Ishikawa (cell line): Measurements from ENCODE around the gene GUCA2B.

Source experiments
- CEBPB ChIP-seq: IDR thresholded peaks from 2 replicates; pipeline ENCODE4 v1.6.1; 2012
- CREB1 ChIP-seq: IDR thresholded peaks from 2 replicates; pipeline ENCODE4 v1.6.1; 2012; ENCODE audit warnings: low read depth
- EGR1 ChIP-seq: IDR thresholded peaks from 2 replicates; pipeline ENCODE4 v1.6.1; 2012
- EP300 ChIP-seq: IDR thresholded peaks from 2 replicates; pipeline ENCODE4 v1.6.1; 2012; ENCODE audit warnings: borderline replicate concordance
- FOXM1 ChIP-seq: IDR thresholded peaks from 2 replicates; pipeline ENCODE4 v1.6.1; 2012; ENCODE audit warnings: low read depth, borderline replicate concordance
- MAX ChIP-seq: IDR thresholded peaks from 2 replicates; pipeline ENCODE4 v1.6.1; 2012
- NFIC ChIP-seq: IDR thresholded peaks from 2 replicates; pipeline ENCODE4 v1.6.1; 2012
- RAD21 ChIP-seq: IDR thresholded peaks from 2 replicates; pipeline ENCODE4 v1.6.1; 2012; ENCODE audit warnings: low read depth
- REST ChIP-seq: IDR thresholded peaks from 2 replicates; pipeline ENCODE4 v1.6.1; 2012; ENCODE audit warnings: low read depth, mild to moderate bottlenecking
- TAF1 ChIP-seq: IDR thresholded peaks from 2 replicates; pipeline ENCODE4 v1.6.1; 2012; ENCODE audit warnings: low read depth, mild to moderate bottlenecking
- TCF12 ChIP-seq: IDR thresholded peaks from 2 replicates; pipeline ENCODE4 v1.6.1; 2012; ENCODE audit warnings: low read depth
- TEAD4 ChIP-seq: IDR thresholded peaks from 2 replicates; pipeline ENCODE4 v1.6.1; 2012
- USF1 ChIP-seq: IDR thresholded peaks from 2 replicates; pipeline ENCODE4 v1.6.1; 2012
- YY1 ChIP-seq: IDR thresholded peaks from 2 replicates; pipeline ENCODE4 v1.6.1; 2012; ENCODE audit warnings: low read depth
- ZBTB7A ChIP-seq: IDR thresholded peaks from 2 replicates; pipeline ENCODE4 v1.6.1; 2012; ENCODE audit warnings: low read depth

The GUCA2B gene

GRCh38 chr1:42117214-42117613, 36.0 kb upstream of the GUCA2B start:
- TF ChIP-seq CEBPB (no peak), FOXM1 (no peak), TAF1 (no peak)

GRCh38 chr1:42118125-42118524, 35.1 kb upstream of the GUCA2B start:
- TF ChIP-seq TCF12, result no peak

GRCh38 chr1:42122408-42122807, 30.8 kb upstream of the GUCA2B start:
- no peak for TF ChIP-seq NFIC
- no peak for TF ChIP-seq CEBPB
- no peak for TF ChIP-seq CREB1
- no peak for TF ChIP-seq ZBTB7A
- TF ChIP-seq REST, result no peak
- TF ChIP-seq RAD21, result no peak
- no peak for TF ChIP-seq EGR1
- no peak for TF ChIP-seq TAF1
- TF ChIP-seq EP300, result no peak
- no peak for TF ChIP-seq YY1
- no peak for TF ChIP-seq FOXM1
- TF ChIP-seq USF1, result no peak
- no peak for TF ChIP-seq MAX
- no peak for TF ChIP-seq TCF12
- TF ChIP-seq TEAD4, result no peak

GRCh38 chr1:42125552-42125951, 27.7 kb upstream of the GUCA2B start:
- no peak for TF ChIP-seq TAF1
- TF ChIP-seq USF1, result no peak
- TF ChIP-seq EP300, result no peak
- no peak for TF ChIP-seq REST
- no peak for TF ChIP-seq YY1
- TF ChIP-seq MAX, result no peak
- no peak for TF ChIP-seq FOXM1
- TF ChIP-seq TEAD4, result no peak
- TF ChIP-seq CREB1, result no peak
- TF ChIP-seq EGR1, result no peak
- TF ChIP-seq TCF12, result no peak
- no peak for TF ChIP-seq CEBPB
- no peak for TF ChIP-seq RAD21

GRCh38 chr1:42127767-42128166, 25.4 kb upstream of the GUCA2B start:
- TF ChIP-seq TAF1 (no peak), EP300 (no peak), MAX (no peak), TEAD4 (no peak), TCF12 (no peak), NFIC (no peak), USF1 (no peak), CREB1 (no peak), YY1 (no peak), EGR1 (no peak), ZBTB7A (no peak), REST (no peak), FOXM1 (no peak), RAD21 (no peak), CEBPB (no peak)
